Fibroblast of mammary gland (primary cell): ENCODE measurements around the gene SVIL.

ENCODE experiments used
- DNase-seq: peaks from one replicate; pipeline ENCODE4 v3.0.0-alpha.2; 2010; ENCODE audit warnings: low read depth
- H3K4me3 ChIP-seq: 2 replicates; pipeline ENCODE4 v1.5.1; 2011; ENCODE audit warnings: low read depth, mild to moderate bottlenecking, low read length, moderate library complexity; ENCODE audit not compliant: control insufficient read depth
- TF ChIP-seq, protein P1 (sequence below): conservative IDR thresholded peaks from 2 replicates; pipeline ENCODE4 v1.5.1; 2011; ENCODE audit warnings: low read depth, low read length, inconsistent platforms; ENCODE audit not compliant: control insufficient read depth, insufficient read depth

The SVIL gene

DNA sequence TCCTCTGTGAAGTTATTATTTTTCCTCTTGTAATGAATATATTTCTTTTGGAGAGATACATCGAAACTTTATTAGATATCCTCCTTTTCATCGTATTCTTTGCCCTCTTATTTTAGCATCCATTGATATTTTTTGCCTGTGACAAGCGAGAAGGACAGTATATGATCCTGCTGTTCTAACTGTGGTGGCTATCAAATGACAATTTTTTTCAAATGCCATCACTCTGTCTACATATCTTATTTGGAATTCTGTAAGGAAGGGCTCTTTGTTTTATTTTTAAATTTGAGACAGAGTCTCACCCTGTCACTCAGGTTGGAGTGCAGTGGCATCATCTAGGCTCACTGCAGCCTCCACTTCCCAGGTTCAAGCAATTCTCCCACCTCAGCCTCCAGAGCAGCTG, 217.4 kb downstream of the SVIL start:
- TF ChIP-seq, protein P1, sequence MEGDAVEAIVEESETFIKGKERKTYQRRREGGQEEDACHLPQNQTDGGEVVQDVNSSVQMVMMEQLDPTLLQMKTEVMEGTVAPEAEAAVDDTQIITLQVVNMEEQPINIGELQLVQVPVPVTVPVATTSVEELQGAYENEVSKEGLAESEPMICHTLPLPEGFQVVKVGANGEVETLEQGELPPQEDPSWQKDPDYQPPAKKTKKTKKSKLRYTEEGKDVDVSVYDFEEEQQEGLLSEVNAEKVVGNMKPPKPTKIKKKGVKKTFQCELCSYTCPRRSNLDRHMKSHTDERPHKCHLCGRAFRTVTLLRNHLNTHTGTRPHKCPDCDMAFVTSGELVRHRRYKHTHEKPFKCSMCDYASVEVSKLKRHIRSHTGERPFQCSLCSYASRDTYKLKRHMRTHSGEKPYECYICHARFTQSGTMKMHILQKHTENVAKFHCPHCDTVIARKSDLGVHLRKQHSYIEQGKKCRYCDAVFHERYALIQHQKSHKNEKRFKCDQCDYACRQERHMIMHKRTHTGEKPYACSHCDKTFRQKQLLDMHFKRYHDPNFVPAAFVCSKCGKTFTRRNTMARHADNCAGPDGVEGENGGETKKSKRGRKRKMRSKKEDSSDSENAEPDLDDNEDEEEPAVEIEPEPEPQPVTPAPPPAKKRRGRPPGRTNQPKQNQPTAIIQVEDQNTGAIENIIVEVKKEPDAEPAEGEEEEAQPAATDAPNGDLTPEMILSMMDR: no peak
- no peak for DNase-seq
- no peak overlapping the region for H3K4me3 ChIP-seq

GRCh38 chr10:29415876-29416275, 218.9 kb downstream of the SVIL start:
- H3K4me3 ChIP-seq: no peak overlapping the region
- no peak for DNase-seq
- TF ChIP-seq, protein P1: no peak

- TF ChIP-seq, protein P1: no peak
- DNase-seq: no peak
- no peak overlapping the region for H3K4me3 ChIP-seq
Observed at GRCh38 chr10:29414501-29414900, 220.3 kb downstream of the SVIL start.

GRCh38 chr10:29412485-29412884, 222.3 kb downstream of the SVIL start:
- H3K4me3 ChIP-seq: no peak overlapping the region
- peak; percentile 35 for DNase-seq
- TF ChIP-seq, protein P1: no peak

GRCh38 chr10:29411666-29412315, 223.0 kb downstream of the SVIL start:
- DNase-seq: no peak
- TF ChIP-seq, protein P1: no peak
- no peak overlapping the region for H3K4me3 ChIP-seq

DNA sequence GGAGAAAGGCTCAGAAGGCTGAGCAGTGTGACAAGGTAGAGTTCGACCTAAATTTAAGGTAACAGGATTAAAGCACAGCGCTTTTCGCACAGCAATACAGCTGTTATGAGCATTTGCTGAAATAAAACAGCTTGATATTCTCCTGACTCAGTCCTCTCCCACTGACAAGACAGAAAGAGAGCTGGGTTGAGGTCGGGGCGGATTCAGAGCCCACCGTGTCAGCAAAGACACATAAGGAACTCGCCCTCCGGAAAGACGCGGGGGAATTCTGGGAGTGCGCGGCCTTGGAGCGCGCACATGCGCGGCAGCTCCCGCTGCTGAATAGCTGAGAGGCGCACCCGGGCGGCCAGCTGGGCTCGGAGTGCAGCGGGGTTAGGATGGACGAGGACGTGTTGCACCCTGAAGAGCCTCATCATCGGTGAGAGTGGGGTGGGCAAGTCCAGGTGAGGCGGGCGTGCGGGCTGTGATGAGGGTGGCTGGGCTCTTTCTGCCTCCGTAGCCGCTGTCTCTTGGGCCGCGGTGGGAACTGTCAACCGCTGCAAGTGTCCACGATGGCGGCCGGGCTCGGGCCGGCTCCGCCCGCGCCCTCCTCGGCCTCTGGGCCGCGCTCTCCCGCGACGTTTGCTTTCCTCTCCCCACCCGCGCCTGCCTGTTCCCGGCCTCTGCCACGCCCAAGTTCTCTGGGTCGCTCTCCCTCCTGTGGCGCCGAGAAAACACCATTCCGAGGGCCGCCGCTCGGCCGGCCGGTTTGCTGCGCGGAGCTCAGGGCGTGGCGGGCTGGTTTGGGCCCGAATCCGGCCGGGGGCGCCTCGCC, 225.3 kb downstream of the SVIL start:
- TF ChIP-seq, protein P1: no peak
- peak overlapping the region; percentile 80 for H3K4me3 ChIP-seq
- peak; percentile 63 for DNase-seq

DNA sequence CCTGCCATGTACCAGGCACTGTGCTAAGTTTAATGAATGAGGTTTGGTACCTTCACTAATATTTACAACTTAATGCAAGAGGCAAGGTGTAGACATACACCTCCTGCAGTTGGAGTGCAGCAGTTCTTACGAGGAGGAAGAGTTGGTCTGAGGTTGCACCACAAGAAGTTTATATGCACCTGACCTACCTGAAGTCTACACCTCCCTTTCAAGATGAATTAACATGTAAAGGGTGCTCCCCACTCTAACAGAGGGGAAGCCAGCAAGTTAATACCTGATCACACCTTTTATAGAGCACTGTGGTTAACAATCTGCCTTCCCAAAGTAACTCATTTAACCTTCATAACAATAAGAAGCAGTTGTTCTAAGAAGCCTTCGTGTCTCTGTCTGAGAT, 225.9 kb downstream of the SVIL start:
- TF ChIP-seq, protein P1: no peak
- H3K4me3 ChIP-seq: peak overlapping the region; percentile 80
- DNase-seq: peak; percentile 2
